Measurements from ENCODE around the gene KLHL25. TPM values are rescaled to one million over a fixed set of nuclear protein-coding genes. Genes with fewer than 3 reads are reported as not detected.

KLHL25 gene
- total and polyA plus RNA-seq, 11 donors, result 2.2 to 12.9 (median 4.3) TPM

DNA sequence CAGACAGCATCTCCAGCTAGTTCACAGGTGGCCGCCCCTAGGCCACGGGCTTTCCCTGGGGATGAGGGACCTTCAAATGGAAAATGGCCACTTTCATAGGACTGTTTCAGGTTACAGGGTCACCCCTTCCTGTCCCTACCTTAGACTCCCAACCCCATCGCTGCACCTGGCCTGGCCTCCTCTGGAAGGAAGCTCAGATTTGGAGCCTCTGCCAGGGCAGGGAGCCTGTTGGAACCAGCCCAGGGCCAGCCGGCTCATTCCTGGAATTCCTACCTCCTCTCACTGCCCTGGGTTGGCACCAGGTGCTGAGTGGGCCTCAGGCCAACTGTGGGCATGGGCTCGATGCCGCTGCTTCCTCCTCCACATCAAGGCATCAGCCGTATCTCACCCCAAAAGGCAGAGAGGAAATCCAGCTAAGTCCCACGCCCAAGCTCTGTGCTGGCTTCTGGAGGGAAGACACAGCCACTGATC lies 42.2 kb downstream of the KLHL25 start:
- TF ChIP-seq, protein P1, sequence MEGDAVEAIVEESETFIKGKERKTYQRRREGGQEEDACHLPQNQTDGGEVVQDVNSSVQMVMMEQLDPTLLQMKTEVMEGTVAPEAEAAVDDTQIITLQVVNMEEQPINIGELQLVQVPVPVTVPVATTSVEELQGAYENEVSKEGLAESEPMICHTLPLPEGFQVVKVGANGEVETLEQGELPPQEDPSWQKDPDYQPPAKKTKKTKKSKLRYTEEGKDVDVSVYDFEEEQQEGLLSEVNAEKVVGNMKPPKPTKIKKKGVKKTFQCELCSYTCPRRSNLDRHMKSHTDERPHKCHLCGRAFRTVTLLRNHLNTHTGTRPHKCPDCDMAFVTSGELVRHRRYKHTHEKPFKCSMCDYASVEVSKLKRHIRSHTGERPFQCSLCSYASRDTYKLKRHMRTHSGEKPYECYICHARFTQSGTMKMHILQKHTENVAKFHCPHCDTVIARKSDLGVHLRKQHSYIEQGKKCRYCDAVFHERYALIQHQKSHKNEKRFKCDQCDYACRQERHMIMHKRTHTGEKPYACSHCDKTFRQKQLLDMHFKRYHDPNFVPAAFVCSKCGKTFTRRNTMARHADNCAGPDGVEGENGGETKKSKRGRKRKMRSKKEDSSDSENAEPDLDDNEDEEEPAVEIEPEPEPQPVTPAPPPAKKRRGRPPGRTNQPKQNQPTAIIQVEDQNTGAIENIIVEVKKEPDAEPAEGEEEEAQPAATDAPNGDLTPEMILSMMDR (IDR thresholded peaks at IDR 0.05), result no peak
- TF ChIP-seq POLR2A (IDR thresholded peaks at IDR 0.05), result no peak
- intact Hi-C loops (cut with DNase I), result loop anchor here in 4 of 10 donors (5.0 kb wide), 2 partner anchors 40 to 80 kb away; partner anchors contain the start of gene KLHL25 (in 4 of the 4)
- Histone ChIP-seq H3K4me3 (no peak overlapping the region), H3K27me3 (no peaks in the 10 kb centered on the region), H3K9me3 (no peaks in the 10 kb centered on the region), H3K27ac (no peak overlapping the region), H3K36me3 (peaks cover 0 to 18% (median 15%) of the 10 kb centered on the region in 9 donors), H3K4me1 (peaks cover 4 to 83% (median 43%) of the 10 kb centered on the region in 12 donors)
- no peak for ATAC-seq
- WGBS, 4 donors, result 39 to 51% (median 49%) methylated on average over 7 to 8 of the region's 8 CpGs
- DNase-seq, result peak in 2 of 5 donors; percentile 32 to 45

DNA sequence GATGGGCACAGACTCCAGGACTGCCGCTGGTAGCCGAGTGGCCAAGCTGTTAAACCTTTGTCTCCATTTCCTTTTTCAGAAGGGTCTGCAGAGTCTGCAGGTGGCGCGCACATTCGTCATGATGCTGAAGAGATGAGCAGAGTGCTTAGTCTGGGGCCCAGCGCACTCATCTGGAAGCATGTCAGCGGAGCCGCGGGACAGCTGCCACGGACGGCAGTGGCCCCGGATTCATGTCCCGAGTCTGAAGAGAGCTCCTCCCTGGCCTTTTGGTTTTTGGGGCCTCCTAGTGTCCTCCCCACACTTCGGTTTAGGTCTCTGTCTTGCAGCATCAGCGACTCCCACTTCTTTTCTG lies 42.6 kb downstream of the KLHL25 start:
- Histone ChIP-seq H3K4me3 (no peak overlapping the region), H3K36me3 (peaks cover 0 to 22% (median 19%) of the 10 kb centered on the region in 9 donors), H3K27me3 (no peaks in the 10 kb centered on the region), H3K27ac (peak overlapping the region in 2 of 12 donors; percentile 21 to 82), H3K9me3 (no peaks in the 10 kb centered on the region), H3K4me1 (peaks cover 4 to 85% (median 43%) of the 10 kb centered on the region in 12 donors)
- intact Hi-C loops (cut with DNase I), result loop anchor here in 4 of 10 donors (5.0 kb wide), 2 partner anchors 40 to 80 kb away; partner anchors contain the start of gene KLHL25 (in 4 of the 4)
- DNase-seq (no peak), ATAC-seq (no peak)
- WGBS, 4 donors, result 73 to 84% (median 77%) methylated on average over 4 to 15 of the region's 15 CpGs
- TF ChIP-seq POLR2A (IDR thresholded peaks at IDR 0.05), result no peak
- TF ChIP-seq, protein P1 (IDR thresholded peaks at IDR 0.05), result no peak

DNA sequence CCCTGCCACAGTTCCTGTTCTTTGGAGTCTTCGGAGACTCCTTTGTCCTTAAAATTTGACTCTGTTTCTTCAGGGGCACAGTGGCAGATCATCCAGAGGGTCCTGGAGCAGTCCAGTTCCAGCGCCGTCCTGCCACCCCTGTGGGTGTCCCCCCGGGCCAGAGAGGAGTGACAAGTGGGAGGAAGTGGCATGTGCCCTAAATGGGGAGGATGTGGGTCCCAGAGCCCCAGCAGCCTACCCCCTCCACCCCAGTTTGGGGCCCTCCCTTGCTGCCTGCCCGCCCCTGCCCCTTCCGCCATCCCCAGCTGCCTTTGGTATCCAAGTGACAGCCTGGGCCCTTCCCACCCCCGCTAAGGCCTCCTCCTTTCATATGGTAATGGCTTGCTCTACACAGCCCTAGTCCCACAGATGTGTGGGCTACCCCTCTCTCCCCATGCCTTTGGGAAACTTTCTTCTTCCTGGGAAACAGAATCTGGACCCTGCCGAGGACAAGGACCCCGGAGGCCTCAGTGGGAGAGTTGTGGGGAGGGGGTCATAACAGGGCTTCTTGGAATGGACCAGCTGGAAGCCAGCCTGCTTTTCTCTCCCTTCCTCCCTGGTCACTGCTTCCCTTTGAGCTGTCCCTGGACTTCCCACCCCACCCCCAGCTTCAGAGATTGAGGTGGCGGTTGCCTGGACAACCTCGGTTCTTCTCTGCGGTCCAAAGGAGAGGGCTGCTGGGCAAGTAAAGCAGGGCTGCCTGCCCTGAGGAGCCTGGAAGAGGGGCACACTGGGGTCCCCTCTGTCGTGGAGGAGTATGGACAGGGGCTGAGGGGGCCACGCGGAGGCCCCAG lies 43.2 kb downstream of the KLHL25 start:
- Histone ChIP-seq H3K9me3 (no peaks in the 10 kb centered on the region), H3K27ac (peak overlapping the region in 11 of 12 donors; percentile 64 to 90 (median 76)), H3K27me3 (no peaks in the 10 kb centered on the region), H3K36me3 (peaks cover 0 to 28% (median 25%) of the 10 kb centered on the region in 9 donors), H3K4me1 (peaks cover 4 to 80% (median 43%) of the 10 kb centered on the region in 12 donors), H3K4me3 (peak overlapping the region in 1 of 12 donors; percentile 45)
- ATAC-seq (peak in 2 of 4 donors; percentile 1 to 11), DNase-seq (peak in 2 of 5 donors; percentile 31 to 44)
- intact Hi-C loops (cut with DNase I), result loop anchor here in 4 of 10 donors (5.0 kb wide), 2 partner anchors 41 to 81 kb away; partner anchors contain the start of gene KLHL25 (in 4 of the 4)
- 53 to 64% (median 57%) methylated on average over 13 to 15 of the region's 15 CpGs for WGBS, 4 donors
- TF ChIP-seq, protein P1 (IDR thresholded peaks at IDR 0.05), result no peak
- no peak for TF ChIP-seq POLR2A (IDR thresholded peaks at IDR 0.05)
